Epithelial cell of esophagus (primary cell): ENCODE measurements around the gene WASF3.

Experiments
- DNase-seq: peaks from one replicate; pipeline ENCODE4 v3.0.0; 2010; ENCODE audit warnings: low read depth
- H3K4me3 ChIP-seq: 2 replicates; pipeline ENCODE4 v1.5.1; 2011; ENCODE audit warnings: mild to moderate bottlenecking, low read length, control low read depth
- TF ChIP-seq, protein P1 (sequence below): IDR thresholded peaks from 2 replicates; pipeline ENCODE4 v1.5.1; 2011; ENCODE audit warnings: low read depth, mild to moderate bottlenecking, low read length, control low read depth, inconsistent platforms; ENCODE audit not compliant: insufficient read depth; ENCODE audit errors: missing control alignments

Gene WASF3

DNA sequence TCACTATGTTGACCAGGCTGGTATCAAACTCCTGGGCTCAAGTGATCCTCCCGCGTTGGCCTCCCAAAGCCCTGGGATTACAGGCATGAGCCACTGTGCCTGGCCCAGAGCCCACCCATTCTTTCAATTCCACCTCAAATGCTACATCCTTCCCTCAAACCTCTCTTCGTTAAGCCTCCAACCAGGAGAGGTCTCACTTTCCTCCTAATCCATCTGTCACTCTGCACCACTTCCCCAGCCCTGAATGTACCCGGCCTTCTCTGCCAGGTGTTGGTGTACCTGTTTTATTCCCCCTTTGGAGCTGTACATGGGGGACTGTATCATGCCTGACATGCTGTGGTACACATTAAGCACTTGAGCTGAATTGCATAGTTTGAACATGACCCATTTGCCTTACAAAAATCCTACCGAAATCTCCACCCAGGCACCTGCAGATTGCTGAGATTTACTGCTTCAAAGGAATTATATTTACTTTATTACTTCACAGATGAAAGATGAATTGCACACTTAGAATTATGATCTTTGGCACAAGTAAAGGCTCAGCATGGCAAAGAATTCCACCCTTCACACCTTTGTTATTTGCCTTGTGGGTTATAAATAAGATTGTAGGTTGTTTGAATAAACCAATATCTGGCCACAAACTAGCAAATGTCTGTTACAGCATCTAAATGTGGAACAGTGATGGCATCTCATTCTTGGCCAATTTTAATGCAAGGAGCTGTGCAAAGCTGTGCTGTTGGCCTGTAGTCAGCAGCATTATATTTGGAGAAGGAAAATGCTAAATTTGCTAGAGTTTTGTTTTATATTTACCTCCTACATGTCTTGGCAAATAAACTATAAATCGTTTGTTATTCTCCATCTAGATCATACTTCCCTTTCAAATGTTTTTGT is 15.6 kb upstream of the WASF3 start:
- TF ChIP-seq, protein P1, sequence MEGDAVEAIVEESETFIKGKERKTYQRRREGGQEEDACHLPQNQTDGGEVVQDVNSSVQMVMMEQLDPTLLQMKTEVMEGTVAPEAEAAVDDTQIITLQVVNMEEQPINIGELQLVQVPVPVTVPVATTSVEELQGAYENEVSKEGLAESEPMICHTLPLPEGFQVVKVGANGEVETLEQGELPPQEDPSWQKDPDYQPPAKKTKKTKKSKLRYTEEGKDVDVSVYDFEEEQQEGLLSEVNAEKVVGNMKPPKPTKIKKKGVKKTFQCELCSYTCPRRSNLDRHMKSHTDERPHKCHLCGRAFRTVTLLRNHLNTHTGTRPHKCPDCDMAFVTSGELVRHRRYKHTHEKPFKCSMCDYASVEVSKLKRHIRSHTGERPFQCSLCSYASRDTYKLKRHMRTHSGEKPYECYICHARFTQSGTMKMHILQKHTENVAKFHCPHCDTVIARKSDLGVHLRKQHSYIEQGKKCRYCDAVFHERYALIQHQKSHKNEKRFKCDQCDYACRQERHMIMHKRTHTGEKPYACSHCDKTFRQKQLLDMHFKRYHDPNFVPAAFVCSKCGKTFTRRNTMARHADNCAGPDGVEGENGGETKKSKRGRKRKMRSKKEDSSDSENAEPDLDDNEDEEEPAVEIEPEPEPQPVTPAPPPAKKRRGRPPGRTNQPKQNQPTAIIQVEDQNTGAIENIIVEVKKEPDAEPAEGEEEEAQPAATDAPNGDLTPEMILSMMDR = no peak
- no peak overlapping the region for H3K4me3 ChIP-seq
- no peak for DNase-seq

GRCh38 chr13:26544707-26545106 is 12.8 kb upstream of the WASF3 start:
- no peak overlapping the region for H3K4me3 ChIP-seq

DNA sequence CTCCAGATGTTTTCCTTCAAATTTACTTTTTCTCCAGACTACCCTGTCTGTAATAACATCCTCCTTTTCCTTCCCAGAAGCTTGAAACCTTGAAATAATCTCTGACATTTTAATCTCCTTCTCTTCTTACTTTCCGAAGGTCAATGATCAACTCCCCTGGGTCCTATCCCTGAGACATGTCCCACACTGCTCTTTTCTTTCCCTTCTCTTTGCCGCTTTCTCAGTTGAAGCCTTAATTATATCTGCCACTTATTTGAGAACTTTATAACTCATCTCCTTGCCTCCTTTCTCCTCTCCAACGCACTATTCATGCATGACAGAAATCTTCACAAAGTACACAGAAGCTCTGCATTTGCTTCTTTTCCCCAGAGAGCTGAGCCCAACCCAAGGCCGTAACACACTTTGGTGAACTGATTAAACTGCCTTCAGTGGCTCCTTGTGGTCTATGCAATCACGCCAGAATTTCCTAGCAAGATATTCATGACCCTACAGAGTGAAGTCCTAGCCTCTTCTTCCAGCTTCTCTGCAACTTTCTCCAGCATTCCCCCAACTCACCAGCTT is 9.2 kb upstream of the WASF3 start:
- TF ChIP-seq, protein P1 = no peak
- DNase-seq = no peak
- no peak overlapping the region for H3K4me3 ChIP-seq

More at GRCh38 chr13:26544707-26545106, 12.8 kb upstream of the WASF3 start:
- no peak for DNase-seq
- TF ChIP-seq, protein P1 = no peak

- TF ChIP-seq, protein P1 = no peak
- no peak overlapping the region for H3K4me3 ChIP-seq
- no peak for DNase-seq
Measured at GRCh38 chr13:26549713-26550112, 7.8 kb upstream of the WASF3 start.

DNA sequence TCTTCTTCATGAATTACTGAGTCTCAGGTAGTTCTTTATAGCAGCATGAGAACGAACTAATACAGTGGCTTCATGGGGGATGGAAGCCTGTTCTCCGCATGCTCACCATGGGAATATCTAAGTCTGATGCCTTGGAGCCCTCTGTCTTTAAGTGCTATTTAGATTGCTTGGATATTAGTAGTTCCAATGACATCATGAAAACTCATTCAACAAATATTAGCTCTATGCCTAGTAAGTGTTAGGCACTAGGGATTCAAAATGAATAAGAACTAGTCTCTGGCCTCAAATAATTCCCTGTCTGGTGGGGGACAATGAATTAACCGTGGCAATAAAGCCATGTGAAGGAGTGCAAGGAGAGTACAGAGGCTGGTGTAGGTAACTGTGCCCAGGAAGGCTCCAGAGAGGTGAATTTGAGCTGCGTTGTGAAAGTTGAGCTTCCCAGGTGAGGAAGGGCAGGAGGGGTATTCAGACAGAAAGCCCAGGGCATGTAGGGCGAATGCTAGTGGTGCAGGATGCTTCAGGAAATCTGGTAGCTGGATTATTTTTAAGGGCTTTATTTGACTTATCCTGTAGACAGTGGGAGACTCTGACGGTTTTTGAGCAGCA is 6.1 kb upstream of the WASF3 start:
- no peak overlapping the region for H3K4me3 ChIP-seq
- TF ChIP-seq, protein P1 = no peak
- DNase-seq = no peak

DNA sequence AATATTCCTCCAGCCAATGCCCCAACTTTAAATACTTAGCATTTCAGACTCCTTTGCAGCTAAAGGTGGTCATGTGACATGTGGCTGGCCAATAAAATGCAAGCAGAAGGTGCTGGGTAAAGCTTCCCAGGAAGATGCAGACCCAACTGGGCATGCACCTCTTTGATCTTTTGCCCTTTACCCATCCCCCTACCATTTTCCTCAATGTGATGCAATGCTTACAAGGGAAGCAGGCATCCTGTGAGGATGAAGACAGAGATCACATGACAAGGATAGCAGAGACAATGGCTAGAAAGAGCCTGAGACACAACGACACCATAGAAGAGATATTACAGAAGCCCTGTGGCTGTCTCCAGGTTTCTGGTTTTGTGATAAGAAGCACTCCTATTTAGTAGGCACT is 2.1 kb upstream of the WASF3 start:
- TF ChIP-seq, protein P1 = no peak
- DNase-seq = no peak
- no peak overlapping the region for H3K4me3 ChIP-seq
